Thyroid gland (tissue), 4 donors: ENCODE results near the gene FYB2. TPM values are rescaled to one million over a fixed set of nuclear protein-coding genes. Genes with fewer than 3 reads are reported as not detected.

Experiments used
- DNase-seq, 2 donors: peaks; one replicate each; pipeline ENCODE4 v3.0.0-alpha.2; 2019
- H3K27ac ChIP-seq, 3 donors: fragments of 200-600 bp; sonication (generic); 1 replicate in 2 of 3; 2 replicates in 1 of 3; pipeline ENCODE4 v1.5.1; 2016 to 2019; ENCODE audit warnings: mild to moderate bottlenecking in 1 of 3, moderate library complexity in 1 of 3
- H3K27me3 ChIP-seq: fragments of 200-600 bp; sonication (generic); one replicate; pipeline ENCODE4 v1.5.1; 2019
- H3K36me3 ChIP-seq, 2 donors: fragments of 200-600 bp; sonication (generic); one replicate each; pipeline ENCODE4 v1.5.1; 2016 to 2019
- H3K4me1 ChIP-seq, 2 donors: fragments of 200-600 bp; sonication (generic); one replicate each; pipeline ENCODE4 v1.5.1; 2017 to 2019
- H3K4me3 ChIP-seq, 3 donors: fragments of 200-600 bp; sonication (generic); replicated peaks in 1 of 3; 1 replicate in 2 of 3; 2 replicates in 1 of 3; pipeline ENCODE4 v1.5.1; 2016; ENCODE audit warnings: mild to moderate bottlenecking in 1 of 3
- H3K9me3 ChIP-seq: fragments of 200-600 bp; sonication (generic); one replicate; pipeline ENCODE4 v1.5.1; 2017
- CTCF ChIP-seq, 6 experiments: fragments of 200-600 bp in 3 of 6; fragments of 450-650 bp in 3 of 6; sonication (generic) in 3 of 6; IDR thresholded peaks; one replicate each; pipeline ENCODE4 v1.5.1; 2016 to 2019; ENCODE audit warnings: antibody characterized with exemption in 6 of 6, mild to moderate bottlenecking in 2 of 6, inconsistent platforms in 1 of 6, moderate library complexity in 1 of 6
- POLR2A ChIP-seq, 2 donors: fragments of 450-650 bp; IDR thresholded peaks; one replicate each; pipeline ENCODE4 v1.6.1; 2017; ENCODE audit warnings: antibody characterized with exemption in 2 of 2, mild to moderate bottlenecking in 2 of 2, moderate library complexity in 1 of 2
- WGBS, 2 donors: methylation state at CpG; one replicate each; pipeline ENCODE4 v1.1.5; 2017; 5-methylcytosine and 5-hydroxymethylcytosine counted together
- intact Hi-C: fragments of 100-400 bp; cut with DNase I; formaldehyde crosslinking; loops from one replicate; pipeline ENCODE4 v1.15.1; 2023
- total RNA-seq, 4 donors: library from RNA; depleted of rRNA; stranded (reverse); fragments of >200 nt; gene quantifications; one replicate each; pipeline ENCODE4 v1.2.3, GENCODE V29; 2016

FYB2 gene
- total RNA-seq, 4 donors from 2014 or later, result 0.13 to 1.6 (median 0.78) TPM; not detected in 1

DNA sequence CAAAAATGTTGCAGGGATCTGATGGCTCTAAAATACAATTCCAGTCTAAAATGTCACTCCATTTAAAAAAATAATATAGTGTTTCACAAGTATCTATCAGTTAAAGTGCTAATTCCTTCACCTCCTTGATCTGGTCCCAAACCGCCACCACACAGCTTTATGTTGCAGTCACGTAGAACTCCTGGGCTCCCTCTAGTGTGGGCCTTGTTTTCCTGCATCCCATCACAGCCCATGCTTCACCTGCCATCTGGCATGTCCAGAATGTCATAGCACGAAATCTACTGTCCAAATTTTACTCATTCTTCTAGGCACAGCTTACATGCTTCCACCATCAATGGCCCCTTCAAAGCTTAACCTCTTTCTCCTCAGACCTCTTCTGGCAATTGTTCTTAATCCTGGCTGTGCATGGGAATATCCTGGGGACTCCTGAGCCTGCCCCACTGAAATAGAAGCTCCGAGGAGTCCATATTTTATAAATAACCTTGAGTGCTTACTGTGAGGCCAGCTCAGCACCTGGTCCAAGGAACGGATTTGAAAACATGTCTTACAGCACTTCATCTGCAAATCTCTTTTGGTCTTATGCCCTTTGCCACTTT lies 15.5 kb downstream of the FYB2 start:
- intact Hi-C loops, result no loop called here
- DNase-seq, result peak; percentile 58 to 61
- Histone ChIP-seq H3K9me3 (no peaks in the 10 kb centered on the region), H3K36me3 (no peaks in the 10 kb centered on the region), H3K4me1 (no peaks in the 10 kb centered on the region), H3K27ac (no peak overlapping the region), H3K4me3 (no peak overlapping the region), H3K27me3 (no peaks in the 10 kb centered on the region)
- TF ChIP-seq POLR2A (IDR thresholded peaks at IDR 0.05) (no peak), CTCF (IDR thresholded peaks at IDR 0.05) (peak in 4 of 6 experiments; percentile 38 to 68 (median 56))
- WGBS, 2 donors, result 51 to 55% methylated on average over 5 of the region's 5 CpGs

DNA sequence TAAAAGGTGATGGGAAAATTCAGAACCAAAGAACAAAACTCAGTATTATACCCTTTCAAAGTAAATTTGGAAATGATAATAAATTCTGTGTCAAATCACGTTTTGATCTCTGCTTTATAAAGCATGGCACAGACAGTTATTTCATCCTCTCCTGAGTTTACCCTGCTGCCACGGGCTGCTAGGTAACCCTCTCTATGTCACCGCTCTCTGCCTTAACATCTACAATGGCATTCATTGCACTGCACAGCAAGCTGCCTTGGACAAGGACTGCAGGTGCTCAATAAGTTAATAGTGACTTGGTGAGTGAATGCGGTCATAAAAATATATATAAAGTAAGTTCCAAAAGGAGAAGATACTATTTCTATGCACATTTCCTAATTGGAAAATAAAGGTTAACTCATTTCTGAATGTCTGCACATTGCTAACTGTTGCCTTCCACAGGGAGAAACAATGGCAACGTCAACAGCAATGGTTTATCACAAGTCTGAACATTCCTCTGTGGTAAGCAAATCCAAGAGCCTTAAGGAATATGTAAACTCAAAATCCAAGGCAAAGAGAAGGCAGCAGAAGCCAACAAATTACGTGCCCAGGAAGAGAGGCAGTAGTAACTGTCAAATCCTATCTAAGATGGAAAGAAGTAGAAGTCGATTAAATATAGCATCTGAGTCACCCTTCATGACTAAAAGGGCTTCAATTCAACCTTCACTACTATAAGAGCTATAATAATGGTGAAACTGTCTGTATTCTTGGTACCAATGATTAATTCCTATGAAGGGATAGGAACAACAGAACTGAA lies 19.4 kb downstream of the FYB2 start:
- no peak overlapping the region for H3K4me3 ChIP-seq

GRCh38 chr1:56798053-56798471 lies 21.1 kb downstream of the FYB2 start:
- 60 to 64% methylated on average over 3 of the region's 3 CpGs for WGBS, 2 donors
- intact Hi-C loops, result no loop called here
- H3K27ac ChIP-seq, result no peak overlapping the region
- H3K4me3 ChIP-seq, result no peak overlapping the region
- no peak for DNase-seq
- H3K36me3 ChIP-seq, result no peaks in the 10 kb centered on the region
- TF ChIP-seq POLR2A (IDR thresholded peaks at IDR 0.05), result no peak
- no peak for TF ChIP-seq CTCF (IDR thresholded peaks at IDR 0.05)
- H3K9me3 ChIP-seq, result no peaks in the 10 kb centered on the region
- H3K4me1 ChIP-seq, result no peaks in the 10 kb centered on the region
- no peaks in the 10 kb centered on the region for H3K27me3 ChIP-seq

More for the DNA sequence above, 19.4 kb downstream of the FYB2 start:
- no peaks in the 10 kb centered on the region for H3K4me1 ChIP-seq
- no peaks in the 10 kb centered on the region for H3K27me3 ChIP-seq
- no peaks in the 10 kb centered on the region for H3K9me3 ChIP-seq
- no peak for TF ChIP-seq POLR2A (IDR thresholded peaks at IDR 0.05)
- no peak for TF ChIP-seq CTCF (IDR thresholded peaks at IDR 0.05)
- DNase-seq, result no peak
- no peaks in the 10 kb centered on the region for H3K36me3 ChIP-seq
- intact Hi-C loops, result no loop called here
- no peak overlapping the region for H3K27ac ChIP-seq
- WGBS, 2 donors, result 84 to 86% methylated on average over 7 of the region's 7 CpGs

DNA sequence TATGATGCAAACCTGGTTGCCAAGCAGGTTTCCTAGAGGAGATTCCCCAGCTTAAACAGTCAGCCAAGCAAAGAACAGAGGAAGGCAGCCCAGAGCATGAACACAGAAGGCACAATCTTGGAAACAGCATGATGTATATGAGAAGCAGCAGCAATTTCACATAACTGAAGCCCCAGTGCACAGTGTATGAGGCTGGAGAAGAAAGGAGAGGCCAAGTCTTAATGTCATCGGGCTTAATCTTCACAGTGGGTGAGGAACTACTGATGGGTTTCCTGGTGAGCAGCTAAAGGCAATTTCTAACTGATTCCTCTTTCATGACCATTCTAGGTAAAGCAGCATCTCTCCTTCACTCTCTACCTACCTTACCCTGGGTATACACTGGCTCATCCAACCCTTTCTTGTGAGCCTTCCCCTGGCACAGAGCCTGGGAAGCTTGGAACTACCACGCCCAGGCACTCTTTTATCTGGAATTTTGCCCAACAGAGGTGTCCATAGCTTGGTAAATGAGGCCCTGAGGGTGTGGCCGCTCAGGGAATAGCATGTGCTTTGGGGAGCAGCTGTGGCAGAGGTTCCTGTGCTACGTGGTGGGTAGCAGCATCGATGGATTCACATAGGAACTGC lies 22.0 kb downstream of the FYB2 start:
- Histone ChIP-seq H3K36me3 (no peaks in the 10 kb centered on the region), H3K4me3 (no peak overlapping the region), H3K9me3 (no peaks in the 10 kb centered on the region), H3K27me3 (no peaks in the 10 kb centered on the region), H3K27ac (no peak overlapping the region), H3K4me1 (no peaks in the 10 kb centered on the region)
- peak in 1 of 2 donors; percentile 4 for DNase-seq
- intact Hi-C loops, result no loop called here
- 79% methylated on average over 5 of the region's 5 CpGs for WGBS, 2 donors
- TF ChIP-seq CTCF (IDR thresholded peaks at IDR 0.05), result no peak
- TF ChIP-seq POLR2A (IDR thresholded peaks at IDR 0.05), result no peak

- Histone ChIP-seq H3K9me3 (no peaks in the 10 kb centered on the region), H3K4me1 (no peaks in the 10 kb centered on the region), H3K36me3 (no peaks in the 10 kb centered on the region), H3K4me3 (no peak overlapping the region), H3K27me3 (no peaks in the 10 kb centered on the region), H3K27ac (no peak overlapping the region)
- no peak for TF ChIP-seq CTCF (IDR thresholded peaks at IDR 0.05)
- no peak for TF ChIP-seq POLR2A (IDR thresholded peaks at IDR 0.05)
- intact Hi-C loops, result no loop called here
- no peak for DNase-seq
- WGBS, 2 donors, result 83 to 84% methylated on average over 4 of the region's 4 CpGs
Observed at GRCh38 chr1:56795870-56796269, 23.3 kb downstream of the FYB2 start.
